HG03064 (cell line): ENCODE results near the gene ZNF609.
"Not testable (repeated sequence)": the region's sequence is repeated elsewhere in the genome, so short reads cannot be mapped to it uniquely, and the experiment has no call there.

Source experiments
- ATAC-seq: cut with Tn5 transposase; IDR thresholded peaks from one replicate; pipeline ENCODE4 v1.9.1; 2021; ENCODE audit warnings: low read depth; ENCODE audit not compliant: unreplicated experiment

The ZNF609 gene

DNA sequence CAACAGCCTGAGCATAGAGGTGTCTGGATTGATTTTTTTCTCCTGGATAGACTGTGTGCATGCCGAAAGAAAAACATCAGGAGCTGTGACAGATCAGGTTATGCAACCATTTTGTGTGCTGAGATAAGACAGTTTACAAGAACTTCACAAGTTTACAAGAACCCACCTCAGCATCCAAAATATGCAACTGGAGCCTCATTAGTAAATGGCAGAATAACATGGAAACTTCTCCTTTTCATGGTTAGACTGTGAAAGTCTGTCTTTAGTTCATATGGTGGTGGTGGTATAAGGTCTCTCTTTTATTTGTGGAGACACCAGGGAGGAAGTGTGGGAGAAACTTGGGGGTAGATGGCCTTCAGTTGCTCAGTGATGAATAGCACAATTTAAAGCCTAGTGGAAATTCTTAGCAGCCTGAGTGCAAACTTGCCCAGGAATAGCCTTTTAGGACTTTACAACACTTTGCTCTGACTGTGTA is 3.7 kb upstream of the ZNF609 start:
- ATAC-seq: no peak

DNA sequence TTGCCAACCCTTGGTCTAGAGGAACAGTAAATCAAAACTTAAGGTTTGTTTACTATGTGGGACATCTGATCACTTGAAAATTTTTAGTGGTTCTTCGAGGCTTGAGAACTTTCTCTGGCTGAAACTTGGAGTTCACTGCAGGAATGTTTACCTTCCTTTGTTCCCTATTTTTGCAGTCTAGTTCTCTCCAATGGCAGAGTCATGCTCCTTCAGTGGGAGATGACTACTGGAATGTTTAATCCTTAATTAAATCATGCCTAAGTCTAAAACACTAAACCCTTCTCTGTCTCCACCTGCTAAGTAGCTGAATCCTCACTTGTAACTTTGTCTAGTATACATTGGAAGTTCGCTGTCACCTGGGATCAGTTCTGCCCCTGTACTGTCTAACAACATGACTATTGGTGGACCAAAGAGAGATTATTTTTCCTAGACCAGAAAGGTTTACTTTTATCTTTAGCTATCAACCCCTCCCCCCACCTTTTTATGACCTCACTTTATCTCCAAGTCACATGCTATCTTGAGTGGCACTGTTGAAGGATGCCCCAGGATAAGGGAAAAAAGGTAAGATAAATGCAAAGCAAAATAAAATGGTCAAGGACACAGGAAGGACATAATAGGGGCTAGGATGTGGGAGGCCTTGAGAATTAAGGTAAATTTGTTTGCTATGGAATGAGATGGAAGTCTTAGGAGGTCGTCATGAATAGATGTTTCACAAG is 1.2 kb upstream of the ZNF609 start:
- ATAC-seq: no peak

DNA sequence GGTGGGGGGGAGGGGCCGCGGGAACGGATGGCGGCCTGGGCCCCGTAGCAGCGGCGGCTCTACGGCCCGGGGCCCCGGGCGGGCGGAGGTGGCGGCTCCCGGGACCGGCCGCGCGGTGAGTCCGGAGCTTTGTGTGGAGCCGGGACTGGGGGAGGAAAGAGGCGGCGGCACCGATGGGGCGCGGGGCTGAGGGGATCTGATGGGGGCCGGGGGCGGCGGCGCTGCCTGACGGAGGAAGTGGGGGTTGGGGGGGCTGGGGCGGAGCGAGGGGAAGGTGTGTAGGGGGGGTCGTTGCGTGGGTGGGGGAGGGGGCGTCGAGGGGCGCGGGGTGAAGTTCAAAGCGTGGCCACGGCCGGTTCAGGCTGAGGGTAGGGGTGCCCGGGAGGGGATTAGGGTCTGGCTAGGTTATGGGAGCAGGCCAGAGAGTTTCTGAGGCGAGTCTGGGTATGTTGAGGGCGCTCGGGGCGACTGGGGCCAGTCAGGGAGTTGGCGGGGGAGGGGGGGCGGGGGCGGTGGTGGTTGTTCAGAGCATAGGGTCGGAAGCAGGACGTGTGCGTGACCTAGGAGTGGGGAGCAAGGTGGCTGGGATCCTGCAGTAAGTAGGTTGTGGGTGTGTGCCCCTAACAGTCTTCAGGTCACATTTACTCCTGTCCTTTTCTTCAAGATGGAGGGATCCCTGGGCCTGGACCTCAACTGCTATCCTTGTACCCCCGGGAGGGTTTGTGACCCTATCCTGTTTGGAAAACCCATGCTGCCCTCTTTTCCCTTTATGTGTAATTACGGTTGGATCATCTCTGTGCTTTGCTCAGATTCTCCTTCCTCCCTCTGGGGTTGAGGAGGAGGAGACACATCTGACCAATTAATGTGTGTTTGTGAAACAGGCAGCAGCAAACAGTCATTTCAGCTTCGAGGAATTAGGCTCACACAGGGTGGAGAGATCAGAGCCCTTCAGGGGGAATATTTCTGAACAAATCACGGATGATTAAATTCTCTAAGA is 644 bp downstream of the ZNF609 start:
- ATAC-seq: no peak

DNA sequence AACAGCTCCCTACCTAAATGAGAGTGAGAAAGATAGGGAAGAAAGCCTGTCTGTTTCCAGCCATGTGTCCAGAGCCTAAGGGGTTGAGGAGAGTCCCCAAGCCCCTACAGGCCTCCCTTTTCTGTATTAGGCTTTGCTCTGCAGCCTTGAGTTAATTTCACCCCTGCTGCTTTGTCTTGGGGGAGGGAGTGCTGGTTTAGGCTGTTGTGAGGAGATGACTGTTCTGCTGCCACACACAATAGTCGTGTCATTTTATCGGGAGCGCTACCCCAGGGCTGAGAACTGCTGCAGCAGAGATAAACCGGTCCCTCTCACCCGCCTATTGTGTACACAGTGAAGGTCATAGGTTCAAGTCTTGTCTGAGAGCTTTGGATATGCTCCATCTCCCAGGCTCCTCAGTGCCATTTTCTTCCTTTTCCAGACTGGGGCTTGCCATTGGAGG is 1.4 kb downstream of the ZNF609 start:
- no peak for ATAC-seq

DNA sequence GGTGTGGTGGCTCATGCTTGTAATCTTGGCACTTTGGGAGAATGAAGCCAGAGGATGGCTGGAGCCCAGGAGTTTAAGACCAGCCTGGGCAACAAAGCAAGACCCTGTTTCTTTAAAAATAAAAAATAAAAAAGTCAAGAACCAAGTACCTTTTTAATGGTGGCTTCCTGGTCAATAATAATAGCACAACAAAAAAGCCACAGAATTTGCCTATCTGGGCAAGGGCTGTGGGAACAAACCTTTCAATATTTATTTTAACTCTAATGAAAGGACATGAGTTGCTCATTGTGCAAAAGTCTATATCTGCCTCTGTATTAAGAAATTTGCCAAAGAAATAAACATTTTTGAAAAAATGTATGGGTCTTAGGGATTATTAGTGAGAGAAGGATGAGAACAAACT is 2.1 kb downstream of the ZNF609 start:
- ATAC-seq: no peak

DNA sequence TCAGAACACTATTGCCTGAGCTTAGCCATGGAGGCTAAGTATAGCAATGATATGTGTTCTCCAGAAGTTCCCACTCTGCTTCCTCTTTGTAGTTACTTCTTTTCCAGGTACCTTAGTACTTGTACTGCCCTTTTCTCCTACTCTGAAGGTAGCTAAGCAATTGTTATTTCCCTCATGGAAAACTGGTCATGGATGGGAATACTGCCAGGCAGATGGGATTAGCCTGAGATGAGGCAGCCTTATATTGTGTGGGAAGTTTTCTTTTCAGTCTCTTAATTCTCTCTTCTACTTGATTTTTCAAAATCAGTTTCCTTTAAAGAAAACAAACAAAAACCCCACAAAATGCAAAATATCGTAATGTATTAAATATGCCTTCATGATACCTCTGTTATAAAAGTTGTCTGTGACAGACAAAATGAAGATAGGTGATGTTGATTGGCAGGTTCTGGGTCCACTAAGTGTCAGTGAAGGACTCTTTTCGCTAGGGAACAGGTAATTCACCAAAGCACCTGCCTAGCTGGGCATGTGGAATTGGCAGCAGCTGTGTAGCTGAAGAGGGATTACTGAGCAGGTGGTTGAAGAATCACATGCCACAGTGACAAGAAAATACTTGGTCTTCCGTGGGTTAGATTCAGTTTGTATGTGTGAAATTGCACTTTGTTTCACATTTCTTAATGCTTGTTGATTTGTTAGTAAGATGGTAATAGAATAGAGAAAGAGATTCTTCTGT is 4.1 kb downstream of the ZNF609 start:
- ATAC-seq: no peak

DNA sequence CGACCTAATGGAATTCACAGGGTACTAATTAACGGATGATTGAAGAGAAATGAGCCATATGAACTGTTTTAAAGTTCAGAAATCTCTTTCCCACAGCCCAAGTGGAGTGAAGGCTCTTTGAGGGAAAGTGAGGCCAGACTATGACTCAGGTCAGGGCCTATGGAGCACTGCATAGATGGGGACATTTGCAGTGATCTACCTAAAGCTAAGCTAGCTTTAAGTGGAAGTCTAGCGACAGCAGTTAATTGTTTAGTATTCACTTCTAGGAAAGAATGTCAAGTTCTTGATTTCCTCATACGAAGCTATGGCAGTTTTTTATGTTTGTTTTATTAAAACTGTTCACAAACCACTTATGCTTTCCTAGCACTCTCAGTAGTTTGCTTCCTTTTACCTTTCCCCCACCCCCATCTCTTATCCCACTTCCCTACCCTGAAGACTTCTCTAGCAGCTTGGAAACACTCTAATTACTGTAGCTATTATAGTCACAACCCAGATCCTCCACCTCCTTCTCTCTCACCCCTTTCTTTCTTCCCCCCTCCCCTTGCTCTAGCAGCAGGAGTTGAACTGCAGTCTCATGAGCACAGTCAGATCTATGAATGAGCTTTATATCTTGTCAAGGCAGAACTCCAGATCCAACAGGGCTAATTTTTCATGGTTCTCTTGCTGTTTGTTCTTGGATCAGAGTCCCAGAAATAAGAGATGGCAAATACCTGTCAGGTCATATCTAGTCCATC is 6.2 kb downstream of the ZNF609 start:
- no peak for ATAC-seq

DNA sequence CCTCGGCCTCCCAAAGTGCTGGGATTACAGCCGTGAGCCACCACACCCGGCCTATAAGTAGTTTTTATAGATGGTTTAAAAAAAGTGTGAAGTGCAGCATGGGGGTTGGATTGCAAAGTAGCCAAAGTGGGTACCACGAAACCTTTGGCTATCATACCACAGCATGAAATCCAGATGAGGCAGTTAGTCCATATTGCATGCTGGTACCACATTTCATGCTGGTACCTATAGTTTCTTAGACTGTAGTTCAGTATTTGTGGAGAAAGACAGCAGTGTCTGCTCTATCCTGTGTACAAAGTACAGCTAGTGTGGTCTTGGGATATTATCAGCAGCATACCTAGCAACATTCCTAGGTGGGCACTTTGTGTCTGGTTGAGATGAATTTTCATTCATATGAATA is 11.8 kb downstream of the ZNF609 start:
- no peak for ATAC-seq

DNA sequence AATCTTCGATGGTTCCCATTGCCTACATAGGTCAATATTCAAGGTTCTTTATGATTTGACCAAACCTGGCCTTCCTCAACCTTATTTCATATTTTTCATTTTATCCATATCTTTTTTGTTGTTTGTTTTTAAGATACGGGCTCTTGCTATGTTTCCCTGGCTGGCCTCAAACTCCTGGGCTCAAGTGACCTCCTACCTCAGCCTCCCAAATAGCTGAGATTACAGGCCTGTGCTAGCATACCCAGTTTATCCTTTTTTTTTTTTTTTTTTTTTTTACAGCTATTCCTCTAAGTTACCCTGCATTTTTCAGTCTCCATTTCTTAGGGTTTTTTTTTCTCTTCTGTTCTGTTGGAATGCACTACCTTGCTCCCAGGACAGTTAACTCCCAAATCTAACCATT is 14.5 kb downstream of the ZNF609 start:
- ATAC-seq: no peak

DNA sequence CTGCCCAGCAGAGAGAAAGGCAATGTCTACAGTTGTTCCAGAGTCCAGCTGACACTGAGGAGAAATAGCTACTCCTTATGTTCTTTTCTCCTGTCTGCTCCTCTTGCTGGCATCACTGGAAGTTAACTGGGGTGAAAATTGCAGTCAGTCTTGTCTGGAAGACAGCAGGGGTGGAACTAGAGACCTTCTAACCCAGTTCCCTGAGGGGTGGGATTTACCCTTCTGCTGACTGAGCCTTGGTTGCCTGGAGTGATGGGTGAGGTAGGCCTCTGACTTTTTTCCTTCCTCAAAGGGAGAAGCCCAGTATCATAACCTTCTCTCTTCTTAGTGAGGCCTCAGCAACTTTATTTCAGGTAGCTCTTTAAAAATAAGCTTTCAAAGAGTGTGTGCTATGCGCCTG is 16.2 kb downstream of the ZNF609 start:
- no peak for ATAC-seq

DNA sequence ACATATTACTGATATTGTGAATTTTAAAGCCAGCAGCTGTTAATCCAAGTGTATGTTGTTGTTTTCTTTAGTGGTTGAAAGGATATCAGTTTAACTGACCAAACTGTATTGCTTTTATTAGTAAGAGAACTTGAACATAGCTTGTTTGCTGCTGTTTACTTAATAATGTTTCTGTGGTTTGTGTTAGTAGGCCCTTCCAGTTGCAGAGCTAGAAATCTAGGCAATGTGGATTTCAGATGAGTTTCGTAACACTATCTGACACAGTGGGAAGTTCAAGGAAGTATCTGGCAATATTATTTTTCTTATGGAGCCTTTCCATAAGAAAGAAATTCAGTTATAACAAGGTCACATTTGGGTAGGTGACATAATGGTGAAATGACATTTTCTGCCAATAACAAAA is 18.5 kb downstream of the ZNF609 start:
- no peak for ATAC-seq

DNA sequence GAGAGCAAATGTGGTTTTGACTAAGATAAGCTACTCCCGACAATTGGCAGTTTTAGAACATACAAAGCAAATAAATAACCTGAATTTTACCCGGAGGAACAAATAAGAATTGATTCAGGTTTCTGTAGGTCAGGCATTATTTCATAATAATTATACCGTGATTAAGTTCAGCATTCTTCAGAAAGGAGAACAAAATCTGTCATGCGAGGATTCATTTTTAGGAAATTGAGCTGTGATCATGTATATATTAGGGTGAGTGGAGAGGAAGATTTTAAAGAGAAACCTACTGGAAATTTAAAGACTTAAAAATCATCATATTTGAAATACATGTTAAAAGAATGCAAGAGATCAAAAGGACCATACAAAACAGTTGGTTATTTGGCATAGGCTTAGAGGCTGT is 20.5 kb downstream of the ZNF609 start:
- no peak for ATAC-seq

DNA sequence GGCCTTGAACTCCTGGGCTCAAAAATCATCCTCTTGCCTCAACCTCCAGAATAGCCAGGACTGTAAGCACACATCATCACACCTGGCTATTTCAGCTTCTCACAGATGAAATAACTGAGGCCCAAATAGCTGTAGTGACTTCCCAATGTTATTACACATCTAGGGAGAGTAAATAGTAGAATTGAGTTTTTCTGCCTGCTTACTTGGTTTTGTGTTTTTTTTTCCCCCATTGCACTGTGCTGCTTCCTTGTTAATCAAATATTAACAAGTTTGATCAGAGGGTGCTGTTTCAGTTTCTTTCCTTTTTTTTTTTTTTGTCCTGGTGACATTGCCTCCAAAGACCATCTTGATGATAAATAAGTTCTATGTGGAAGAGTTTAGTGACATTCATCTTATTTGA is 23.4 kb downstream of the ZNF609 start:
- ATAC-seq: no peak

DNA sequence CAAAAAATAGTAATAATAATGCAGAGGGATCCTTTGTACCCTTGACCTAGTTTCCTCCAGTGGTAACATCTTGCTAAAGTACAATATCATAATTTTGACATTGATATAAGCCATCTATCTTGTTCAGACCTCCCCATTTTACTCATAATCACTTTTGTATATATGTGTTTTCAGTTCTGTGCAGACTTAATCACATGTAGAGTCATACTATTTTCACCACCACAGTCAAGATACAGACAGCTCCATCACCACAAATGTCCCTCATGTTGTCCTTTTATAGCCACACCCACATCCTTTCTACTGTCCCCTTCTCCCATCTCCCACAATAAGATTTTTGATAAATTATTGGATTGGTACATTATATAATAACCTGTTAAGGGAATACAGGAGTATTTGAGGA is 25.4 kb downstream of the ZNF609 start:
- no peak for ATAC-seq

DNA sequence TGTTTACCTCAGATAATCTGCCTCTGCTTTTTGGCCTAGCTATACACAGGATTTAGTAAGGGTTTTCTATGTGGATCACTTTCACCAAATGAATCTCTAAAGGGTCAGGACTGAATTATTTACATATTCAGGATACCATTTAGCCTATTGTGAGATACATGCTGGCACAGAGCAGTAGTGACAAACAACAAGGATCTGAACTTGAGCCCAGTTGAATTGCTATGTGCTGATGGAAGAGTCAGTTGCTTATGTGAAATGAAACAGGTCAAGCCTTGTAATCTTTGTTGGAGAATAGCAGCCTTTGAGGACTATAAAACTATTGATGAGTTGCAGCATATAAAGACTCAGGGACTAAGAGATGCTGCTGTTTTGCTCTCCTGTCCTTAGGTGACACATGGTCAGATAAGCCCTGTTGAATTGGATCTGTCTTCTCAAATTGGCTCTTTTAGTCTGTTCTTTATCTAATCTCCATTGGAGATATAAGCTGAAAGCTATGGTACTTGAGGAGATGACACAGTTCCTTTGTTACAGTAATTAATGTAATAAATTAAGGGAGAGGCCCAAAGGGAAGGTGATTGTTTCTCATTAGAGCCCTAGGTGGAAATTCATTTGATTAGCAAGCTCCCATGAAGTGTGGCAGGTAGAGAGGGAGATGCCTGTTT is 30.4 kb downstream of the ZNF609 start:
- ATAC-seq: no peak

DNA sequence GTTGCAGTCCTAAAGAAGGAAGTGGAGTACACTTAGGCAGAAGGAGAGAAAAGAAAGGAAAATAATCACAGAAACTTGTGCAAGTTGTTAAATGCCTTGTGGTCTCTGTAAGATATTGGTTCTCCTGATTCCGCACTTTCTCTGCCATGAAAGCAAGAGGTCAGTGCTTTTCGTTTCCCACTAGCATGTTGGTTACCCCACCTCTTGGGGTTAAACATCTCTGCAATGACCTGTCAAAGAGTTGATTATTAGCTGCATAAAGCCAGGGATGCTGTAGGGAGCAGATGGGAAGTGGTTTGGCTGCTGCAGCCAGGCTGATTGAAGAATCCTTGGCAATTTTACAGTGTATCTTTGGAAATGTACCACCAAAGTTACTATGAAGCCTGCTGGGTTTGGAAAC is 33.3 kb downstream of the ZNF609 start:
- ATAC-seq: no peak

DNA sequence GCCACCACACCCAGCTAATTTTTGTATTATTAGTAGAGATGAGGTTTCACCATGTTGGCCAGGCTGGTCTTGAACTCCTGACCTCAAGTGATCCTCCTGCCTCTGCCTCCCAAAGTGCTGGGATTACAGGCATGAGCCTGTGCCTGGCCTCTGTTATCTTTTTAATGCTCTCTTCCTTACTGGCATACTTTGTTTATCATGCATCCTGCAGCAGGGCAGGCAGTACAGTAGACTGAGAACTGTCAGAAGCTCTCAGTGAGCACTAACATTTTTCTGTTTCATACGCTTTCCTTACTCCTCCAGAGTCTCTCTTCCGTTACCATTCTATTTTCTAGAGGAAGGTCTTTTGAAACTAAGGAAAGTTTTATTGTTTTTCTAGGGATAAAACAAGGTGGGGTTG is 35.6 kb downstream of the ZNF609 start:
- not testable (repeated sequence) for ATAC-seq

DNA sequence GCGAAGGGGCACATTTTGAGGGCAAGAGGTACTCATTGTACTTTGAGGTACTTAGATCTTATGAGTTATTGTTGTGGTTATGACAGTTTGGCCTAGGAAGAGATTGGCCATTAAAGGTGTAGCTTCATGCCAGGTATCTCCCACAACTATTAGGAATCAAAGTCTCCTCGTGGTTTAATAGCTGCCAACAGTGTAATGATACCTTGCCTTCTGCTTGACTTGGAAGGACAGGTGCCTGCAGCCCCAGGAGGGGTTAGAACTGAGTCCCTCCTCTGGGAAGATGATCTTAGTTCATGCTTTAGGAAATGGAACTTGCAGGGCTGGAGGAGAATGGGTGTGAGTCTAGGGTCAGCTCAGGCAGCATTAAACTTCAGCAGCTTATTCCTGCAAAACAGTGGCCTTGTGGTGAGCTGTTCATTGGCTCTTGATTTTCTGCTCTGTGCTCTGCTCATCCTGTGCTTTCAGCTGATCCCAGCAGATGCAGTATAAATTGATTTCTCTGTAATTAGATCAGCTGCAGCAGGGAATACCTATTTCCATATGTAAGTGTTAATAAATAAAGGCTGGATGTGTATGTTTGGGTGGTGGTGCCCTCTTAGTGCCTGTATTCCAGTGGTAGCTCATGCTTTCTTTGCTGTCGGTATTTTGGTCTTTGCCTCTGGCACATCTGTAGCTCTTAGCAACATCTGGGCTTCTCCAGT is 40.5 kb downstream of the ZNF609 start:
- ATAC-seq: no peak

DNA sequence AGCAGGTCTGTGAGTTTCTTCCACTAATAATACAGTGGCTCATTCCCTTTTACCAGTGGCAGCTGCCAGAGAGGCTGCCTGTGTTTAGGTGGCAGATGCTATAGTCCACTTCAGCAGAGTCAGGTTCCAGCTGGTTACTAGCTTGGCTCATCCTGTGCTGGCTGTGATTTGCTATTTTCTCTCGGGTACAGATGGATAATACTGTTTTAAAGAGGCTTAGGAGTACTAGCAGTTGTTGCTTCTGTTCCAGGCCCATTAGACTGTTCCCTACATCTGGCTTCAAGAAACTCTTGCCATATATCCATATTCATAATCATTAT is 41.0 kb downstream of the ZNF609 start:
- ATAC-seq: no peak
